GM12878 (cell line): Measurements from ENCODE around the gene F12. TPM values are rescaled to one million over a fixed set of nuclear protein-coding genes. Genes with fewer than 3 reads are reported as not detected.

ENCODE experiments used
- CBX5 ChIP-seq: sonication (generic); IDR thresholded peaks from 2 replicates; pipeline ENCODE4 v1.6.1; 2016; ENCODE audit warnings: low read depth, moderate library complexity, mild to moderate bottlenecking, inconsistent platforms
- GABPA ChIP-seq: IDR thresholded peaks from 2 replicates; pipeline ENCODE4 v1.6.1; 2014; ENCODE audit warnings: antibody characterized with exemption, low read depth, mild to moderate bottlenecking, inconsistent platforms
- HDAC2 ChIP-seq: fragments of 200-600 bp; sonication (generic); IDR thresholded peaks from 2 replicates; pipeline ENCODE4 v1.6.1; 2017
- JUNB ChIP-seq: IDR thresholded peaks from 2 replicates; pipeline ENCODE4 v1.6.1; 2016; ENCODE audit warnings: antibody characterized with exemption, mild to moderate bottlenecking
- MYC ChIP-seq: IDR thresholded peaks from 2 replicates; pipeline ENCODE4 v1.6.1; 2011; ENCODE audit warnings: mild to moderate bottlenecking, low read length, moderate library complexity, inconsistent platforms; ENCODE audit not compliant: insufficient read depth, insufficient replicate concordance, insufficient read length, severe bottlenecking
- NFYA ChIP-seq: IDR thresholded peaks from 2 replicates; pipeline ENCODE4 v1.6.1; 2011; ENCODE audit warnings: low read depth, mild to moderate bottlenecking, low read length, improper control_type of control experiment, borderline replicate concordance
- PBX3 ChIP-seq: IDR thresholded peaks from 2 replicates; pipeline ENCODE4 v1.6.1; 2011; ENCODE audit warnings: mild to moderate bottlenecking, low read depth, low read length, moderate library complexity; ENCODE audit not compliant: insufficient replicate concordance
- POLR2AphosphoS5 ChIP-seq: IDR thresholded peaks from 2 replicates; pipeline ENCODE4 v1.6.1; 2011; ENCODE audit warnings: mild to moderate bottlenecking, low read length, inconsistent platforms
- SIX5 ChIP-seq: IDR thresholded peaks from 2 replicates; pipeline ENCODE4 v1.6.1; 2011; ENCODE audit warnings: mild to moderate bottlenecking, low read depth, low read length, moderate library complexity; ENCODE audit not compliant: severe bottlenecking
- SKIL ChIP-seq: fragments of 450-650 bp; IDR thresholded peaks from 2 replicates; pipeline ENCODE4 v1.6.1; 2017; ENCODE audit warnings: mild to moderate bottlenecking, low read depth, inconsistent platforms; ENCODE audit not compliant: poor library complexity, severe bottlenecking
- SMAD1 ChIP-seq: fragments of 450-650 bp; IDR thresholded peaks from 2 replicates; pipeline ENCODE4 v1.6.1; 2018; ENCODE audit warnings: mild to moderate bottlenecking, low read depth; ENCODE audit not compliant: partially characterized antibody
- SMC3 ChIP-seq: IDR thresholded peaks from 2 replicates; pipeline ENCODE4 v1.6.1; 2011; ENCODE audit warnings: low read length, improper control_type of control experiment, borderline replicate concordance
- ZBTB33 ChIP-seq: fragments of 450-650 bp; IDR thresholded peaks from 2 replicates; pipeline ENCODE4 v1.6.1; 2017; ENCODE audit warnings: mild to moderate bottlenecking
- ZBTB4 ChIP-seq: fragments of 450-650 bp; formaldehyde crosslinking; IDR thresholded peaks from 2 replicates; pipeline ENCODE4 v1.4.0; 2022; ENCODE audit warnings: mild to moderate bottlenecking, moderate library complexity
- ZBTB40 ChIP-seq: fragments of 450-650 bp; IDR thresholded peaks from 2 replicates; pipeline ENCODE4 v1.6.1; 2016; ENCODE audit warnings: mild to moderate bottlenecking, moderate library complexity, borderline replicate concordance
- polyA plus RNA-seq, 11 experiments: library from polyadenylated mRNA; depleted of rRNA in 4 of 11; unstranded in 6 of 11; stranded (reverse) in 5 of 11; fragments of >200 nt; fragmentation: Nextera tagmentation in 4 of 11; fragmentation: Illumina TruSeq in 1 of 11; extraction: Ambion mirVana in 4 of 11; extraction: Trizol in 1 of 11; gene quantifications; 1 replicate in 1 of 11; 2 replicates in 10 of 11; pipeline versions ENCODE4 v1.2.1 to v1.2.3, GENCODE V29; 2011 to 2016; ENCODE audit warnings: inconsistent platforms in 2 of 11, missing spikeins in 2 of 11, low read depth in 1 of 11
- total RNA-seq, 4 experiments: library from RNA; depleted of rRNA in 3 of 4; stranded (reverse); fragments of >200 nt in 3 of 4; fragmentation: Illumina TruSeq in 1 of 4; extraction: Trizol in 1 of 4; gene quantifications; 2 replicates each; pipeline versions ENCODE4 v1.2.1 to v1.2.3, GENCODE V29; 2013 to 2021

F12 gene
- total and polyA plus RNA-seq, 10 of the 15 experiments (the other 5 are each of a cell fraction or from before 2014, with no cell fraction given) = 0.25 to 11.3 (median 5.5) TPM

- TF ChIP-seq ZBTB4 (CRISPR knock-in tag) (no peak), PBX3 (no peak), SMAD1 (no peak), SKIL (no peak), CBX5 (no peak), JUNB (no peak), ZBTB40 (no peak), NFYA (no peak), GABPA (no peak), SMC3 (no peak), SIX5 (no peak), MYC (peak; percentile 71), POLR2AphosphoS5 (0 out of 2 replicates have a peak, but pooled peaks have one; percentile 17), HDAC2 (no peak), ZBTB33 (no peak)
Measured at GRCh38 chr5:177431317-177432142, 22.2 kb upstream of the F12 start (continued).
